Caco-2 (cell line): ENCODE results near the gene HOXD8. TPM values are rescaled to one million over a fixed set of nuclear protein-coding genes. Genes with fewer than 3 reads are reported as not detected.

Experiments
- BruUV-seq: library from RNA; stranded (reverse); fragments of 400-500 nt; replicated peaks from 2 replicates; lab custom pipeline; 2021; lab: Mats Ljungman, UMichigan
- CTCF ChIA-PET: fragments of 300-600 bp; sonication (Branson Sonifier 250); formaldehyde crosslinking; loops from one replicate; lab custom pipeline; 2022; ENCODE audit warnings: antibody characterized with exemption; lab: Charles Lee
- POLR2A ChIA-PET: fragments of 300-600 bp; sonication (Branson Sonifier 250); formaldehyde crosslinking; loops from one replicate; lab custom pipeline; 2022; ENCODE audit warnings: antibody characterized with exemption; lab: Charles Lee
- DNase-seq, 2 experiments: peaks; one replicate each; pipeline versions ENCODE4 v3.0.0 to v3.0.0-alpha.2; 2020 to 2022
- H3K27me3 ChIP-seq: replicated peaks from 2 replicates; pipeline ENCODE4 v1.6.0; 2011; ENCODE audit warnings: low read length; ENCODE audit not compliant: control insufficient read depth, insufficient read depth
- H3K36me3 ChIP-seq: 2 replicates; pipeline ENCODE4 v1.5.1; 2011; ENCODE audit warnings: low read length; ENCODE audit not compliant: control insufficient read depth, insufficient read depth
- H3K4me1 ChIP-seq: fragments of 250-450 bp; sonication (Bioruptor Pico); 2 replicates; pipeline ENCODE4 v1.5.1; 2020; ENCODE audit warnings: mild to moderate bottlenecking
- H3K4me3 ChIP-seq: 2 replicates; pipeline ENCODE4 v1.5.1; 2011; ENCODE audit warnings: low read depth, mild to moderate bottlenecking, control low read depth, low read length
- H3K9me3 ChIP-seq: fragments of 250-450 bp; sonication (Bioruptor Pico); 2 replicates; pipeline ENCODE4 v1.5.1; 2020; ENCODE audit warnings: mild to moderate bottlenecking, moderate library complexity
- H3K27ac Mint-ChIP-seq: one replicate; pipeline ENCODE4 v1.8.0; 2022; ENCODE audit warnings: mixed read lengths; ENCODE audit not compliant: unreplicated experiment
- H3K27me3 Mint-ChIP-seq: one replicate; pipeline ENCODE4 v1.8.0; 2022; ENCODE audit warnings: mixed read lengths; ENCODE audit not compliant: insufficient read depth, unreplicated experiment
- H3K36me3 Mint-ChIP-seq: one replicate; pipeline ENCODE4 v1.8.0; 2022; ENCODE audit warnings: mild to moderate bottlenecking, mixed read lengths; ENCODE audit not compliant: insufficient read depth, unreplicated experiment
- H3K4me1 Mint-ChIP-seq: one replicate; pipeline ENCODE4 v1.8.0; 2022; ENCODE audit warnings: low read depth, mixed read lengths; ENCODE audit not compliant: unreplicated experiment
- H3K4me3 Mint-ChIP-seq: one replicate; pipeline ENCODE4 v1.8.0; 2022; ENCODE audit warnings: mild to moderate bottlenecking, moderate library complexity, mixed read lengths; ENCODE audit not compliant: unreplicated experiment
- H3K9me3 Mint-ChIP-seq: one replicate; pipeline ENCODE4 v1.8.0; 2022; ENCODE audit warnings: mixed read lengths; ENCODE audit not compliant: unreplicated experiment
- intact Hi-C: fragments of 100-400 bp; cut with micrococcal nuclease; formaldehyde crosslinking; loops from one replicate; pipeline ENCODE4 v1.10.0; 2022; ENCODE audit not compliant: unreplicated experiment
- total RNA-seq: library from RNA; stranded (reverse); gene quantifications from 2 replicates; pipeline ENCODE4 v1.2.3, GENCODE V29; 2022
- TF ChIP-seq, protein P1 (sequence below), 2 experiments: fragments of 200-600 bp in 1 of 2; IDR thresholded peaks; 1 replicate in 1 of 2; 2 replicates in 1 of 2; pipeline versions ENCODE4 v1.5.1 to v1.8.0; 2011 to 2022; ENCODE audit warnings: antibody characterized with exemption in 1 of 2, control low read depth in 1 of 2, inconsistent platforms in 1 of 2, low read depth in 1 of 2, low read length in 1 of 2, mild to moderate bottlenecking in 1 of 2, moderate library complexity in 1 of 2; ENCODE audit not compliant: insufficient read depth in 1 of 2, severe bottlenecking in 1 of 2, unreplicated experiment in 1 of 2

HOXD8 gene
- total RNA-seq, 1 experiment from 2014 or later = not detected

DNA sequence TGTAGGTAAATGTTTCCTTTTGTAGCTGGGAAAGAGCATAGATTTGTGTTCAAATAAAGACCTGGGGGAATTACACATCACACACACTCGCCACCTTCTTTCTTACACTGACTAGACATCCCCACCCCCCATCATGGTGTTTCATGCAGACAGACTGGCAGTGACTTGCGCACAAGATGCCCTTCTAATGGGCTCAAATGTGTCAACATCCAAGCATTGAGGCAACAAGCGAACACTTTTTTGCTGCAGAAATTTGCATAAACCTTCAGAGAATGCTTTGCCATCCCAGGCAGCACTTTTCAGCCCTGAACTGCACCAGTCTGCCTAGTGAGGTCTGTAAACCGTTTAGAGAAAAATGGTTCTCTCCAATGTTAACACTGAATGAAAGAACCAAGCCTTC, 4.5 kb downstream of the HOXD8 start:
- Histone ChIP-seq H3K4me1 (peaks cover 23% of the 10 kb centered on the region), H3K27me3 (peaks cover 10% of the 10 kb centered on the region), H3K4me3 (no peak overlapping the region), H3K9me3 (no peaks in the 10 kb centered on the region), H3K36me3 (no peaks in the 10 kb centered on the region)
- no peaks in the 10 kb centered on the region for H3K9me3 Mint-ChIP-seq
- ChIA-PET POLR2A (no interaction called here), CTCF (no interaction called here)
- H3K36me3 Mint-ChIP-seq = no peaks in the 10 kb centered on the region
- TF ChIP-seq, protein P1, sequence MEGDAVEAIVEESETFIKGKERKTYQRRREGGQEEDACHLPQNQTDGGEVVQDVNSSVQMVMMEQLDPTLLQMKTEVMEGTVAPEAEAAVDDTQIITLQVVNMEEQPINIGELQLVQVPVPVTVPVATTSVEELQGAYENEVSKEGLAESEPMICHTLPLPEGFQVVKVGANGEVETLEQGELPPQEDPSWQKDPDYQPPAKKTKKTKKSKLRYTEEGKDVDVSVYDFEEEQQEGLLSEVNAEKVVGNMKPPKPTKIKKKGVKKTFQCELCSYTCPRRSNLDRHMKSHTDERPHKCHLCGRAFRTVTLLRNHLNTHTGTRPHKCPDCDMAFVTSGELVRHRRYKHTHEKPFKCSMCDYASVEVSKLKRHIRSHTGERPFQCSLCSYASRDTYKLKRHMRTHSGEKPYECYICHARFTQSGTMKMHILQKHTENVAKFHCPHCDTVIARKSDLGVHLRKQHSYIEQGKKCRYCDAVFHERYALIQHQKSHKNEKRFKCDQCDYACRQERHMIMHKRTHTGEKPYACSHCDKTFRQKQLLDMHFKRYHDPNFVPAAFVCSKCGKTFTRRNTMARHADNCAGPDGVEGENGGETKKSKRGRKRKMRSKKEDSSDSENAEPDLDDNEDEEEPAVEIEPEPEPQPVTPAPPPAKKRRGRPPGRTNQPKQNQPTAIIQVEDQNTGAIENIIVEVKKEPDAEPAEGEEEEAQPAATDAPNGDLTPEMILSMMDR (IDR thresholded peaks at IDR 0.05; ENCODE audit: insufficient read depth in 1 of 2, low read depth in 1 of 2, low read length in 1 of 2, severe bottlenecking in 1 of 2, unreplicated experiment in 1 of 2) = no peak
- intact Hi-C loops = no loop called here
- H3K27me3 Mint-ChIP-seq = peaks cover 53% of the 10 kb centered on the region
- H3K4me3 Mint-ChIP-seq = no peak overlapping the region
- no peak for DNase-seq
- peaks cover 22% of the 10 kb centered on the region for H3K4me1 Mint-ChIP-seq
- BruUV-seq = no TSS peak
- H3K27ac Mint-ChIP-seq = no peak overlapping the region

DNA sequence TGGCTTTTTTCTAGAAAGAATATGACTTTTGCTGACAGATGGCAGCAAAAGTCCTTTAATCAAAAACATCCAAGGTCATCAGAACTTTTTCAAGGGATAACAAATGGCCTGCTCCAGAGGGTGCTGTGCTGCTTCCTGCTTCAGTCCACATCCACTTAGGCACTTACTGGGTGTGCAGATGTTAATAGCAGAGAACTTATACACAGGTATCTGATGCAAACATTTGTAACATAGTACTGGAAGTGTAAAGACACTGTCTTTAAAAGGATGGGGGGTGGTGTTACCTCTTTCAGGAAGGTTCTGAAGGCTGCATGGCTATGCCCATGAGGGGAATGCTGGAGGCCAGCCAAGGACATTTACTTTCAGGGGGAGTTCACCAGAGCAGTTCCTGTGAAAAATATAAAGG, 5.5 kb downstream of the HOXD8 start:
- POLR2A ChIA-PET = no interaction called here
- BruUV-seq = no TSS peak

DNA sequence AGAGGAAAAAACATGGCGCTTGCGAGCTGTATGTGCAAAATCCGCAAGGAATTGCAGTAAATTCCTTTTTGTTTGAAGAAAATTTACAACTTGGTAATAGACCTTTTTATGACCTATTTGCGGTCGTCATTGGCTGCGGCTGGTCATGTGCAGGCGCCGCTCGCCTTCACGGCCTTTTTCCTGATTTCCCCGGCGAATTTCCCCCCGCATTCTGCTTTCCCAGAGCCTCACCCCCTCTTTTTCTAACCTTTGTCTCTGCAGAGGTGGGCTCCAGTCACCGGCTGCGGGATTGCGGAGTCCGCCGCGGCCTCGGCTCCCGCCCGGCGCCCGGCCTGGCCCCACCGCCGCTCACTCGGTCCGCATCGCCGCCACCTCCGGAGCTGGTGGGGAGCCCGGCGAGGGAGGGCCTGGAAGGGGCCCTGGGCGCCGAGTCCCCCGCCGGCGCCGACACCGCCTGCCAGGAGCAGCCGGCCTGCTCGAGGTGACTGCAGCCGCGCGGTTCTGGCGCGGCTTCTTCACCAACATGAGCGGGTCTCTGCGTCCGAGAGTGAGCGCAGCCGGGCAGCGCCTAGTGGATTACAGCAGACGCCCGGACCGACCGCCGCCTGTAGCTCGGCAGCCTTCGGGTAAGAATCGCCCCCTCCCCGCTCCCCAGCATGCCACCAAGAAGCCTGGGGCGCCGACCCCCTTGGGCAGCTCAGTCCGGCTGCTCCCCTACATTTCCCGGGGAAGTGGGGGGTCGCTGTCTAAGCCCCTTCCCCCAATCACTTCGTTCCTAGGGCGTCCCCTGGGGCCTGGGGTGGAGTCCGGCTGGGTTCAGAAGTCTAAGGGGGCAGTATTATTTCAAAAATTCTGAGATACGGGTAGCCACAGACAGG, 7.1 kb downstream of the HOXD8 start:
- H3K4me1 ChIP-seq = peaks cover 14% of the 10 kb centered on the region; the same call in 1 of the 2 replicates
- TF ChIP-seq, protein P1 (IDR thresholded peaks at IDR 0.05; ENCODE audit: insufficient read depth in 1 of 2, low read depth in 1 of 2, low read length in 1 of 2, severe bottlenecking in 1 of 2, unreplicated experiment in 1 of 2) = no peak
- H3K36me3 Mint-ChIP-seq = no peaks in the 10 kb centered on the region
- POLR2A ChIA-PET = no interaction called here
- no peaks in the 10 kb centered on the region for H3K36me3 ChIP-seq
- peak overlapping the region; percentile 76 for H3K4me3 Mint-ChIP-seq
- no peaks in the 10 kb centered on the region for H3K9me3 Mint-ChIP-seq
- H3K9me3 ChIP-seq = no peaks in the 10 kb centered on the region
- intact Hi-C loops = loop anchor here (5.0 kb wide), 1 partner anchor 51 kb away; the partner anchor contains the start of gene HOXD1
- no peak overlapping the region for H3K27ac Mint-ChIP-seq
- no TSS peak for BruUV-seq
- peak; percentile 52 to 53 for DNase-seq
- H3K4me3 ChIP-seq = peak overlapping the region; percentile 52
- peaks cover 49% of the 10 kb centered on the region for H3K27me3 Mint-ChIP-seq
- peaks cover 13% of the 10 kb centered on the region for H3K4me1 Mint-ChIP-seq
- peaks cover 4% of the 10 kb centered on the region for H3K27me3 ChIP-seq
- CTCF ChIA-PET = interaction anchor here (0.5 to 1.0 kb wide), 2 partner anchors 9 to 318 kb away, joined by 3 to 5 read pairs; no protein-coding TSS in a partner anchor

More for the DNA sequence above, 5.5 kb downstream of the HOXD8 start:
- CTCF ChIA-PET = no interaction called here
- DNase-seq = no peak
- TF ChIP-seq, protein P1 (IDR thresholded peaks at IDR 0.05; ENCODE audit: insufficient read depth in 1 of 2, low read depth in 1 of 2, low read length in 1 of 2, severe bottlenecking in 1 of 2, unreplicated experiment in 1 of 2) = no peak
- H3K9me3 Mint-ChIP-seq = no peaks in the 10 kb centered on the region
- peak overlapping the region; percentile 76 for H3K4me3 Mint-ChIP-seq
- Histone ChIP-seq H3K4me1 (peaks cover 19% of the 10 kb centered on the region), H3K36me3 (no peaks in the 10 kb centered on the region), H3K4me3 (no peak overlapping the region), H3K27me3 (peaks cover 8% of the 10 kb centered on the region), H3K9me3 (no peaks in the 10 kb centered on the region)
- peaks cover 20% of the 10 kb centered on the region for H3K4me1 Mint-ChIP-seq
- no peak overlapping the region for H3K27ac Mint-ChIP-seq
- peaks cover 53% of the 10 kb centered on the region for H3K27me3 Mint-ChIP-seq
- no peaks in the 10 kb centered on the region for H3K36me3 Mint-ChIP-seq
- intact Hi-C loops = loop anchor here (1.0 to 5.0 kb wide), 2 partner anchors 52 to 320 kb away; partner anchors contain the start of gene HOXD1
